CD1c-positive myeloid dendritic cell (primary cell): ENCODE data around the gene TAB2.
"Not testable (repeated sequence)": the region's sequence is repeated elsewhere in the genome, so short reads cannot be mapped to it uniquely, and the experiment has no call there.

Experiments
- DNase-seq: peaks from one replicate; pipeline ENCODE4 v3.0.0-alpha.2; 2016; ENCODE audit errors: extremely low spot score

Gene TAB2

GRCh38 chr6:149311766-149312165 lies 5.7 kb upstream of the TAB2 start:
- no peak for DNase-seq

GRCh38 chr6:149313070-149313469 lies 4.4 kb upstream of the TAB2 start:
- DNase-seq: no peak

GRCh38 chr6:149313861-149314260 lies 3.7 kb upstream of the TAB2 start:
- no peak for DNase-seq

- DNase-seq: no peak
Observed at GRCh38 chr6:149314325-149314905, 3.1 kb upstream of the TAB2 start.

GRCh38 chr6:149316108-149316727 lies 1.3 kb upstream of the TAB2 start:
- DNase-seq: no peak

- peak; percentile 97 for DNase-seq
Observed at GRCh38 chr6:149316740-149317643, 520 bp upstream of the TAB2 start.

GRCh38 chr6:149318581-149319286 lies 1.2 kb downstream of the TAB2 start:
- peak; percentile 74 for DNase-seq

- peak; percentile 47 for DNase-seq
Observed at GRCh38 chr6:149319422-149319821, 1.9 kb downstream of the TAB2 start.

- DNase-seq: not testable (repeated sequence)
Observed at GRCh38 chr6:149320016-149320415, 2.5 kb downstream of the TAB2 start.

GRCh38 chr6:149320796-149321195 lies 3.3 kb downstream of the TAB2 start:
- no peak for DNase-seq

- no peak for DNase-seq
Observed at GRCh38 chr6:149323353-149323752, 5.8 kb downstream of the TAB2 start.

GRCh38 chr6:149323925-149324324 lies 6.4 kb downstream of the TAB2 start:
- DNase-seq: no peak

GRCh38 chr6:149324428-149324827 lies 6.9 kb downstream of the TAB2 start:
- DNase-seq: no peak

- no peak for DNase-seq
Observed at GRCh38 chr6:149325648-149326236, 8.2 kb downstream of the TAB2 start.

GRCh38 chr6:149327638-149328037 lies 10.1 kb downstream of the TAB2 start:
- DNase-seq: peak; percentile 32

- DNase-seq: no peak
Observed at GRCh38 chr6:149328083-149328482, 10.6 kb downstream of the TAB2 start.

- no peak for DNase-seq
Observed at GRCh38 chr6:149329529-149329928, 12.0 kb downstream of the TAB2 start.

GRCh38 chr6:149330133-149330532 lies 12.6 kb downstream of the TAB2 start:
- DNase-seq: no peak

GRCh38 chr6:149331043-149331807 lies 13.7 kb downstream of the TAB2 start:
- no peak for DNase-seq

- DNase-seq: no peak
Observed at GRCh38 chr6:149331871-149332270, 14.4 kb downstream of the TAB2 start.
